GM12878 (cell line): ENCODE data around the gene MYH9. TPM values are rescaled to one million over a fixed set of nuclear protein-coding genes. Genes with fewer than 3 reads are reported as not detected.

Experiments used
- ATAC-seq: fragments of 200-7000 bp; cut with Tn5 transposase; 3 replicates; pipeline ENCODE4 v1.9.1; 2020; ENCODE audit warnings: mild to moderate bottlenecking, moderate library complexity
- BruUV-seq: library from RNA; stranded (reverse); fragments of 400-500 nt; replicated peaks from 2 replicates; lab custom pipeline; 2021; lab: Mats Ljungman, UMichigan
- CTCF ChIA-PET: fragments of 300-600 bp; sonication (Branson Sonifier 250); formaldehyde crosslinking; extraction: SDS; loops from one replicate; lab custom pipeline; 2021; ENCODE audit warnings: inconsistent platforms; lab: Yijun Ruan, JAX
- POLR2A ChIA-PET: fragments of 350-600 bp; formaldehyde crosslinking; extraction: SDS; loops from one replicate; lab custom pipeline; 2021; ENCODE audit warnings: inconsistent platforms; lab: Charles Lee
- RAD21 ChIA-PET: fragments of 300-600 bp; sonication (Branson Sonifier 250); formaldehyde crosslinking; loops from one replicate; lab custom pipeline; 2023; ENCODE audit warnings: antibody characterized with exemption; ENCODE audit not compliant: unreplicated experiment; lab: Charles Lee
- SMC1A ChIA-PET: fragments of 300-600 bp; sonication (Branson Sonifier 250); formaldehyde crosslinking; loops from one replicate; lab custom pipeline; 2023; ENCODE audit not compliant: unreplicated experiment, uncharacterized antibody; lab: Charles Lee
- DNase-seq: peaks from one replicate; pipeline ENCODE4 v3.0.0-alpha.2; 2011; ENCODE audit warnings: low read depth, low spot score
- FAIRE-seq: peaks from 3 replicates; lab custom pipeline; 2011; peaks lifted over from hg19 to GRCh38; lab: Jason Lieb, UNC
- H2AFZ ChIP-seq: 2 replicates; pipeline ENCODE4 v1.6.0; 2011; ENCODE audit warnings: low read depth, low read length, control low read depth; ENCODE audit not compliant: control insufficient read depth
- H3K27ac ChIP-seq: 2 replicates; pipeline ENCODE4 v1.5.1; 2011; ENCODE audit warnings: control low read depth; ENCODE audit not compliant: control insufficient read depth, insufficient read depth
- H3K27me3 ChIP-seq, 2 experiments: replicated peaks in 1 of 2; 2 replicates each; pipeline versions ENCODE4 v1.6.0 to v1.6.1; 2011; ENCODE audit warnings: low read length in 1 of 2; ENCODE audit not compliant: control insufficient read depth in 2 of 2, insufficient read depth in 2 of 2
- H3K36me3 ChIP-seq, 2 experiments: 2 replicates each; pipeline ENCODE4 v1.5.1; 2011; ENCODE audit warnings: low read length in 1 of 2; ENCODE audit not compliant: control insufficient read depth in 2 of 2, insufficient read depth in 2 of 2
- H3K4me1 ChIP-seq: 2 replicates; pipeline ENCODE4 v1.6.1; 2011; ENCODE audit warnings: mild to moderate bottlenecking, low read length, moderate library complexity, mixed read lengths; ENCODE audit not compliant: control insufficient read depth, insufficient read depth
- H3K4me2 ChIP-seq: 2 replicates; pipeline ENCODE4 v1.6.0; 2011; ENCODE audit warnings: control low read depth; ENCODE audit not compliant: control insufficient read depth, insufficient read depth
- H3K4me3 ChIP-seq: fragments of 200-600 bp; sonication (generic); 2 replicates; pipeline ENCODE4 v1.5.1; 2016
- H3K79me2 ChIP-seq: 2 replicates; pipeline ENCODE4 v1.6.0; 2011; ENCODE audit warnings: low read length; ENCODE audit not compliant: control insufficient read depth, insufficient read depth
- H3K9ac ChIP-seq: 2 replicates; pipeline ENCODE4 v1.8.0; 2011; ENCODE audit warnings: low read length, control low read depth, mixed read lengths; ENCODE audit not compliant: control insufficient read depth, insufficient read depth
- H3K9me3 ChIP-seq: replicated peaks from 3 replicates; pipeline ENCODE4 v1.5.1; 2011; ENCODE audit warnings: mild to moderate bottlenecking, low read length; ENCODE audit not compliant: control insufficient read depth, insufficient read depth
- H4K20me1 ChIP-seq: 2 replicates; pipeline ENCODE4 v1.6.0; 2011; ENCODE audit not compliant: control insufficient read depth, insufficient read depth
- BCL3 ChIP-seq: IDR thresholded peaks from 2 replicates; pipeline ENCODE4 v1.6.1; 2011; ENCODE audit warnings: borderline replicate concordance, low read depth, mild to moderate bottlenecking, moderate library complexity, low read length; ENCODE audit not compliant: insufficient read depth, poor library complexity, severe bottlenecking
- BRCA1 ChIP-seq: IDR thresholded peaks from 2 replicates; pipeline ENCODE4 v1.6.1; 2011; ENCODE audit warnings: low read depth, low read length, improper control_type of control experiment
- GATAD2B ChIP-seq: fragments of 450-650 bp; conservative IDR thresholded peaks from 2 replicates; pipeline ENCODE4 v1.6.1; 2017; ENCODE audit warnings: low read depth, mild to moderate bottlenecking, moderate library complexity
- IKZF1 ChIP-seq: fragments of 450-650 bp; conservative IDR thresholded peaks from 2 replicates; pipeline ENCODE4 v1.6.1; 2017; ENCODE audit warnings: antibody characterized with exemption, mild to moderate bottlenecking
- JUNB ChIP-seq: IDR thresholded peaks from 2 replicates; pipeline ENCODE4 v1.6.1; 2016; ENCODE audit warnings: antibody characterized with exemption, mild to moderate bottlenecking
- MAX ChIP-seq: IDR thresholded peaks from 2 replicates; pipeline ENCODE4 v1.6.1; 2012; ENCODE audit warnings: low read depth, low read length, improper control_type of control experiment
- MTA2 ChIP-seq: fragments of 450-650 bp; IDR thresholded peaks from 2 replicates; pipeline ENCODE4 v1.6.1; 2016; ENCODE audit warnings: low read depth, mild to moderate bottlenecking, moderate library complexity
- MTA3 ChIP-seq: IDR thresholded peaks from 2 replicates; pipeline ENCODE4 v1.6.1; 2012; ENCODE audit warnings: low read length, inconsistent platforms, borderline replicate concordance
- PAX5 ChIP-seq: IDR thresholded peaks from 2 replicates; pipeline ENCODE4 v1.6.1; 2011; ENCODE audit warnings: low read depth, low read length, borderline replicate concordance
- PAX8 ChIP-seq: fragments of 450-650 bp; IDR thresholded peaks from 2 replicates; pipeline ENCODE4 v1.6.1; 2017; ENCODE audit warnings: mild to moderate bottlenecking, moderate library complexity
- WGBS: methylation state at CpG from one replicate; pipeline ENCODE4 v1.1.6; 2016; ENCODE audit warnings: low lambda C conversion rate; ENCODE audit not compliant: insufficient replicate concordance, insufficient coverage; ENCODE audit errors: missing lambda C conversion rate; 5-methylcytosine and 5-hydroxymethylcytosine counted together
- in situ Hi-C: fragments of 300-500 bp; cut with MboI; formaldehyde crosslinking; loops from 9 replicates; pipeline ENCODE4 v1.14.3; 2018; ENCODE audit warnings: mixed read lengths
- intact Hi-C: fragments of 100-400 bp; cut with micrococcal nuclease; formaldehyde crosslinking; loops from one replicate; pipeline ENCODE4 v1.14.2; 2022; ENCODE audit not compliant: unreplicated experiment
- polyA plus RNA-seq, 11 experiments: library from polyadenylated mRNA; depleted of rRNA in 4 of 11; unstranded in 6 of 11; stranded (reverse) in 5 of 11; fragments of >200 nt; fragmentation: Nextera tagmentation in 4 of 11; fragmentation: Illumina TruSeq in 1 of 11; extraction: Ambion mirVana in 4 of 11; extraction: Trizol in 1 of 11; gene quantifications; 1 replicate in 1 of 11; 2 replicates in 10 of 11; pipeline versions ENCODE4 v1.2.1 to v1.2.3, GENCODE V29; 2011 to 2016; ENCODE audit warnings: inconsistent platforms in 2 of 11, missing spikeins in 2 of 11, low read depth in 1 of 11
- total RNA-seq, 4 experiments: library from RNA; depleted of rRNA in 3 of 4; stranded (reverse); fragments of >200 nt in 3 of 4; fragmentation: Illumina TruSeq in 1 of 4; extraction: Trizol in 1 of 4; gene quantifications; 2 replicates each; pipeline versions ENCODE4 v1.2.1 to v1.2.3, GENCODE V29; 2013 to 2021

The MYH9 gene
- total and polyA plus RNA-seq, 10 of the 15 experiments (the other 5 are each of a cell fraction or from before 2014, with no cell fraction given) = 5.1 to 525 (median 145) TPM

- 51% methylated on average over 4 of the region's 4 CpGs for WGBS
- Histone ChIP-seq H3K36me3 (peaks cover 18 to 22% of the 10 kb centered on the region in 2 experiments; a peak in 3 of 4 replicates), H3K4me3 (no peak overlapping the region), H3K79me2 (peaks cover 96% of the 10 kb centered on the region), H3K4me2 (0 out of 2 replicates have a peak overlapping the region, but pooled peaks have one; percentile 30), H3K27ac (peak overlapping the region; percentile 22), H2AFZ (no peak overlapping the region), H3K27me3 (no peaks in the 10 kb centered on the region), H3K9ac (no peak overlapping the region), H3K4me1 (peaks cover 75% of the 10 kb centered on the region), H4K20me1 (peaks cover 16% of the 10 kb centered on the region), H3K9me3 (no peaks in the 10 kb centered on the region)
- ChIA-PET POLR2A (interaction anchor here (0.8 to 3.5 kb wide), 2 partner anchors 22 to 107 kb away, joined by 4 to 21 read pairs; no protein-coding TSS in a partner anchor), RAD21 (interaction anchor here (1.3 kb wide), 1 partner anchor 32 kb away, joined by 5 read pairs; no protein-coding TSS in a partner anchor), CTCF (interaction anchor here (2.3 to 2.5 kb wide), 2 partner anchors 31 to 107 kb away, joined by 8 to 10 read pairs; no protein-coding TSS in a partner anchor), SMC1A (interaction anchor here (1.2 to 1.5 kb wide), 5 partner anchors 8 to 44 kb away, joined by 3 to 7 read pairs (median 4); no protein-coding TSS in a partner anchor)
- in situ Hi-C loops = no loop called here
- DNase-seq (no peak), FAIRE-seq (no peak), ATAC-seq (no peak)
- intact Hi-C loops = no loop called here
- no TSS peak for BruUV-seq
- TF ChIP-seq GATAD2B = no peak
- no peak for TF ChIP-seq MTA3
Measured at GRCh38 chr22:36363349-36363981, 24.3 kb downstream of the MYH9 start.

- H3K27me3 ChIP-seq = no peaks in the 10 kb centered on the region
- FAIRE-seq = no peak
- TF ChIP-seq PAX5 = no peak
- TF ChIP-seq PAX8 = no peak
- peak; percentile 24; the same call in 1 of the 2 replicates for TF ChIP-seq JUNB
- peak; percentile 23 for TF ChIP-seq BCL3
- TF ChIP-seq BRCA1 = no peak
- no peak for TF ChIP-seq MAX
- TF ChIP-seq MTA2 = no peak
- TF ChIP-seq IKZF1 = no peak
- TF ChIP-seq, all 136 proteins: peak for 2
- H3K9ac ChIP-seq = no peak overlapping the region; the same call in 1 of the 2 replicates
- peaks cover 16% of the 10 kb centered on the region for H4K20me1 ChIP-seq
- no peaks in the 10 kb centered on the region for H3K9me3 ChIP-seq
- BruUV-seq = no TSS peak
- no peak overlapping the region for H2AFZ ChIP-seq
- ChIA-PET RAD21 (interaction anchor here (1.0 to 1.3 kb wide), 2 partner anchors 17 to 31 kb away, joined by 3 to 5 read pairs; no protein-coding TSS in a partner anchor), CTCF (interaction anchor here (2.5 kb wide), 1 partner anchor 108 kb away, joined by 8 read pairs; no protein-coding TSS in a partner anchor), SMC1A (interaction anchor here (1.3 to 1.5 kb wide), 3 partner anchors 9 to 44 kb away, joined by 3 to 6 read pairs (median 4); no protein-coding TSS in a partner anchor), POLR2A (no interaction called here)
- H3K36me3 ChIP-seq = peaks cover 14 to 20% of the 10 kb centered on the region in 2 experiments; a peak in 3 of 4 replicates
- ATAC-seq (peak; percentile 6; the same call in 1 of the 3 replicates), DNase-seq (no peak)
- 27% methylated on average over 2 of the region's 2 CpGs for WGBS
- peak overlapping the region; percentile 47; the same call in 1 of the 2 replicates for H3K4me2 ChIP-seq
- intact Hi-C loops = no loop called here
- H3K27ac ChIP-seq = peak overlapping the region; percentile 43
- H3K4me3 ChIP-seq = no peak overlapping the region
- in situ Hi-C loops = no loop called here
- peaks cover 95% of the 10 kb centered on the region for H3K79me2 ChIP-seq
- peaks cover 81% of the 10 kb centered on the region for H3K4me1 ChIP-seq
Measured at GRCh38 chr22:36362932-36363331, 24.8 kb downstream of the MYH9 start.
